A549 (cell line): Measurements from ENCODE around the gene KIAA0753. TPM values are rescaled to one million over a fixed set of nuclear protein-coding genes. Genes with fewer than 3 reads are reported as not detected.

ENCODE experiments used
- ATAC-seq, 2 experiments: fragments of 200-7000 bp in 1 of 2; fragments of >200 bp in 1 of 2; cut with Nextera tagmentation in 1 of 2; cut with Tn5 transposase in 1 of 2; 3 replicates each; pipeline versions ENCODE4 v1.8.0 to v1.9.1; 2018 to 2020; ENCODE audit warnings: mild to moderate bottlenecking in 1 of 2, moderate library complexity in 1 of 2
- CTCF ChIA-PET: fragments of 300-600 bp; sonication (Branson Sonifier 250); formaldehyde crosslinking; extraction: SDS; loops from one replicate; lab custom pipeline; 2021; ENCODE audit warnings: antibody characterized with exemption, inconsistent platforms; lab: Yijun Ruan, JAX
- POLR2A ChIA-PET: fragments of 350-600 bp; formaldehyde crosslinking; extraction: SDS; loops from one replicate; lab custom pipeline; 2021; ENCODE audit warnings: antibody characterized with exemption, inconsistent platforms; lab: Yijun Ruan, JAX
- DNase-seq, 2 experiments: peaks; one replicate each; pipeline versions ENCODE4 v3.0.0 to v3.0.0-alpha.2; 2011 to 2016; ENCODE audit warnings: low read depth in 1 of 2, low spot score in 1 of 2
- FAIRE-seq: peaks from 2 replicates; lab custom pipeline; 2011; peaks lifted over from hg19 to GRCh38; lab: Jason Lieb, UNC
- H3K27ac ChIP-seq, 2 experiments: fragments of >200 bp; sonication (Bioruptor Twin); formaldehyde crosslinking; 3 replicates each; pipeline ENCODE4 v1.5.1; 2016 to 2017
- H3K4me1 ChIP-seq: fragments of >200 bp; sonication (Bioruptor Twin); formaldehyde crosslinking; 3 replicates; pipeline ENCODE4 v1.6.1; 2016
- H3K4me2 ChIP-seq: fragments of >200 bp; sonication (Bioruptor Twin); formaldehyde crosslinking; 3 replicates; pipeline ENCODE4 v1.6.1; 2016
- H3K4me3 ChIP-seq: fragments of >200 bp; sonication (Bioruptor Twin); formaldehyde crosslinking; 3 replicates; pipeline ENCODE4 v1.5.1; 2016
- H3K9me3 ChIP-seq: fragments of >200 bp; sonication (Bioruptor Twin); formaldehyde crosslinking; 3 replicates; pipeline ENCODE4 v1.6.1; 2016
- CBX8 ChIP-seq: fragments of 200-600 bp; sonication (generic); IDR thresholded peaks from 2 replicates; pipeline ENCODE4 v1.6.1; 2016
- CEBPB ChIP-seq, 2 experiments: fragments of >200 bp in 1 of 2; sonication (Bioruptor Twin) in 1 of 2; formaldehyde crosslinking in 1 of 2; IDR thresholded peaks; 2 replicates each; pipeline ENCODE4 v1.6.1; 2012 to 2016
- EHF ChIP-seq: fragments of 250-450 bp; sonication (Bioruptor Pico); IDR thresholded peaks from 2 replicates; pipeline ENCODE4 v1.5.0; 2020; ENCODE audit warnings: mild to moderate bottlenecking
- ESRRA ChIP-seq: fragments of 150-350 bp; IDR thresholded peaks from 2 replicates; pipeline ENCODE4 v1.6.1; 2014; ENCODE audit warnings: mild to moderate bottlenecking, low read length, borderline replicate concordance
- GATA3 ChIP-seq: IDR thresholded peaks from 2 replicates; pipeline ENCODE4 v1.6.1; 2012; ENCODE audit warnings: borderline replicate concordance
- HEYL ChIP-seq: fragments of 250-450 bp; sonication (Bioruptor Pico); IDR thresholded peaks from 2 replicates; pipeline ENCODE4 v1.8.0; 2021; ENCODE audit warnings: mild to moderate bottlenecking, moderate library complexity
- JUNB ChIP-seq: fragments of >200 bp; sonication (Bioruptor Twin); formaldehyde crosslinking; IDR thresholded peaks from 2 replicates; pipeline ENCODE4 v1.6.1; 2016
- KDM1A ChIP-seq: fragments of 200-600 bp; sonication (generic); IDR thresholded peaks from 2 replicates; pipeline ENCODE4 v1.6.1; 2016; ENCODE audit warnings: low read depth, mild to moderate bottlenecking
- KDM5A ChIP-seq: fragments of 200-600 bp; sonication (generic); IDR thresholded peaks from 2 replicates; pipeline ENCODE4 v1.6.1; 2016; ENCODE audit warnings: antibody characterized with exemption, mild to moderate bottlenecking
- MAFK ChIP-seq: fragments of 450-650 bp; IDR thresholded peaks from 2 replicates; pipeline ENCODE4 v1.6.1; 2014; ENCODE audit not compliant: partially characterized antibody
- MAZ ChIP-seq: fragments of 150-350 bp; IDR thresholded peaks from 2 replicates; pipeline ENCODE4 v1.6.1; 2014; ENCODE audit warnings: antibody characterized with exemption, low read depth, low read length, borderline replicate concordance
- RAD21 ChIP-seq, 2 experiments: fragments of >200 bp in 1 of 2; sonication (Bioruptor Twin) in 1 of 2; formaldehyde crosslinking in 1 of 2; IDR thresholded peaks in 1 of 2; conservative IDR thresholded peaks in 1 of 2; 2 replicates in 1 of 2; 3 replicates in 1 of 2; pipeline ENCODE4 v1.6.1; 2012 to 2018; ENCODE audit warnings: inconsistent platforms in 1 of 2
- RCOR1 ChIP-seq: fragments of 150-350 bp; IDR thresholded peaks from 2 replicates; pipeline ENCODE4 v1.6.1; 2014; ENCODE audit warnings: antibody characterized with exemption, low read length, low read depth
- TP53 ChIP-seq: fragments of 250-450 bp; sonication (Bioruptor Pico); IDR thresholded peaks from 2 replicates; pipeline ENCODE4 v1.5.0; 2021; ENCODE audit warnings: mild to moderate bottlenecking, moderate library complexity
- ZC3H11A ChIP-seq: fragments of 450-650 bp; IDR thresholded peaks from 2 replicates; pipeline ENCODE4 v1.6.1; 2014; ENCODE audit warnings: antibody characterized with exemption, mild to moderate bottlenecking
- ZNF302 ChIP-seq: fragments of 250-450 bp; sonication (Bioruptor Pico); IDR thresholded peaks from 2 replicates; pipeline ENCODE4 v1.9.0; 2021; ENCODE audit warnings: inconsistent platforms, mild to moderate bottlenecking, moderate library complexity
- WGBS: methylation state at CpG from one replicate; pipeline ENCODE4 v1.1.6; 2017; ENCODE audit errors: missing lambda C conversion rate; 5-methylcytosine and 5-hydroxymethylcytosine counted together
- polyA plus RNA-seq, 4 experiments: library from polyadenylated mRNA; depleted of rRNA in 3 of 4; stranded (reverse); fragments of >200 nt; fragmentation: RNase III in 1 of 4; extraction: RNeasy Plus Mini Kit Qiagen cat#74134 plus additional on column Dnase treatment in 1 of 4; gene quantifications; 2 replicates in 3 of 4; 3 replicates in 1 of 4; pipeline ENCODE4 v1.2.3, GENCODE V29; 2011 to 2017
- TF ChIP-seq, protein P1 (sequence below): fragments of 250-450 bp; sonication (Bioruptor Pico); IDR thresholded peaks from 2 replicates; pipeline ENCODE4 v1.5.0; 2021; ENCODE audit warnings: mild to moderate bottlenecking, moderate library complexity, borderline replicate concordance
- TF ChIP-seq, protein P2 (sequence below): fragments of 450-650 bp; IDR thresholded peaks from 2 replicates; pipeline ENCODE4 v1.6.1; 2014; ENCODE audit warnings: antibody characterized with exemption
- TF ChIP-seq, protein P3 (sequence below): fragments of 200-600 bp; sonication (generic); IDR thresholded peaks from 2 replicates; pipeline ENCODE4 v1.6.1; 2016; ENCODE audit warnings: antibody characterized with exemption, mild to moderate bottlenecking, moderate library complexity

The KIAA0753 gene
- polyA plus RNA-seq, 2 of the 4 experiments (the other 2 are of a cell fraction), result 13.6 to 15.2 TPM

DNA sequence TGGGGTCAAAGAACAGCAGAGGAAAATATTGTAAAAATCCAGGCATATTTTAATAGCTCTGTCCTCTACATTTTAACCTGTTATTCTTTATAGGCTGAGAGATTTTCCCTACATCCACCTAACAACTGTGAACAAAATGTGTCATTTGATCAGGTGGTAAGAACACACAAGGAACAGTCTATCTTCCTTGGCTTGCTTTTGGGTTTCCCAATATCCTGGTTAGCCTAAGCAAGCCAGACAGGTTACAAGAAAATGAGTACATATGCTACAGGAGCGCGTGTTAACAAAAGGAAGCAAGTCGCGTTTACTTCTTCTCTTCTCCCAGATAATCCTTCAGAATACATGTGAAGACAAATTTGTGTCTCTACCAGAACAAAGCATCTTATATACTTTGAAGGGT lies 53.2 kb downstream of the KIAA0753 start (continued):
- TF ChIP-seq RAD21 (conservative IDR thresholded peaks at IDR 0.05 in 1 of 2, IDR thresholded peaks at IDR 0.05 in 1 of 2), result no peak
- TF ChIP-seq, all 56 proteins: peak for 0

DNA sequence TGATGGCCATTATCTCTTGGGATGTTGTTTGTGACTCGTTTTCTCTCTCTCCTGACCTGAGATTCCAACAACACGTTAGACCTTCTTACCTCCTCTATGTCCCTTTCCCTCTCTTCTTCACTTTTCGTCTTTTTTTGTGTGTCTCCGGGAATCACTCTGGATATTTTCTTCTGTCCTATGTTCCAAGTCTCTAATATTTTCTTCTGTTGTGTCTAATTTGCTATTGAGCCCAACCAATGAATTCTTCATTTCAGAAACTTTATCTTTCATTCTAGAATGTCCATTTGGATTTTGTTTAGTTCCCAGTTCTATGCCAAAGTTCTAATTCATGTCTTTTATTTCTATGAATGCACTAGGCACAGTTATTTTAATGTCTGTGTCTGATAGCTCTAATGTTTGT lies 57.1 kb downstream of the KIAA0753 start:
- peaks cover 34% of the 10 kb centered on the region for H3K9me3 ChIP-seq
- ChIA-PET CTCF (interaction anchor here (1.0 to 8.6 kb wide), 3 partner anchors 10 to 110 kb away, joined by 3 to 68 read pairs (median 4); no protein-coding TSS in a partner anchor), POLR2A (no interaction called here)
- H3K4me3 ChIP-seq, result no peak overlapping the region
- H3K4me1 ChIP-seq, result no peaks in the 10 kb centered on the region
- WGBS, result 85% methylated on average over 4 of the region's 4 CpGs
- no peak for DNase-seq
- ATAC-seq, result no peak
- no peak overlapping the region for H3K27ac ChIP-seq
- H3K4me2 ChIP-seq, result no peak overlapping the region
- TF ChIP-seq CBX8, result no peak
- TF ChIP-seq ZNF302, result peak; percentile 28; the same call in 1 of the 2 replicates
- TF ChIP-seq, protein P1, sequence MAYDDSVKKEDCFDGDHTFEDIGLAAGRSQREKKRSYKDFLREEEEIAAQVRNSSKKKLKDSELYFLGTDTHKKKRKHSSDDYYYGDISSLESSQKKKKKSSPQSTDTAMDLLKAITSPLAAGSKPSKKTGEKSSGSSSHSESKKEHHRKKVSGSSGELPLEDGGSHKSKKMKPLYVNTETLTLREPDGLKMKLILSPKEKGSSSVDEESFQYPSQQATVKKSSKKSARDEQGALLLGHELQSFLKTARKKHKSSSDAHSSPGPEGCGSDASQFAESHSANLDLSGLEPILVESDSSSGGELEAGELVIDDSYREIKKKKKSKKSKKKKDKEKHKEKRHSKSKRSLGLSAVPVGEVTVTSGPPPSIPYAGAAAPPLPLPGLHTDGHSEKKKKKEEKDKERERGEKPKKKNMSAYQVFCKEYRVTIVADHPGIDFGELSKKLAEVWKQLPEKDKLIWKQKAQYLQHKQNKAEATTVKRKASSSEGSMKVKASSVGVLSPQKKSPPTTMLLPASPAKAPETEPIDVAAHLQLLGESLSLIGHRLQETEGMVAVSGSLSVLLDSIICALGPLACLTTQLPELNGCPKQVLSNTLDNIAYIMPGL (CRISPR knock-in tag), result no peak
- TF ChIP-seq, protein P2, sequence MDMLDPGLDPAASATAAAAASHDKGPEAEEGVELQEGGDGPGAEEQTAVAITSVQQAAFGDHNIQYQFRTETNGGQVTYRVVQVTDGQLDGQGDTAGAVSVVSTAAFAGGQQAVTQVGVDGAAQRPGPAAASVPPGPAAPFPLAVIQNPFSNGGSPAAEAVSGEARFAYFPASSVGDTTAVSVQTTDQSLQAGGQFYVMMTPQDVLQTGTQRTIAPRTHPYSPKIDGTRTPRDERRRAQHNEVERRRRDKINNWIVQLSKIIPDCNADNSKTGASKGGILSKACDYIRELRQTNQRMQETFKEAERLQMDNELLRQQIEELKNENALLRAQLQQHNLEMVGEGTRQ, result no peak
- 0 out of 2 replicates have a peak, but pooled peaks have one; percentile 38 for TF ChIP-seq KDM1A
- TF ChIP-seq, all 56 proteins: peak for 2
- peak; percentile 74 for FAIRE-seq

DNA sequence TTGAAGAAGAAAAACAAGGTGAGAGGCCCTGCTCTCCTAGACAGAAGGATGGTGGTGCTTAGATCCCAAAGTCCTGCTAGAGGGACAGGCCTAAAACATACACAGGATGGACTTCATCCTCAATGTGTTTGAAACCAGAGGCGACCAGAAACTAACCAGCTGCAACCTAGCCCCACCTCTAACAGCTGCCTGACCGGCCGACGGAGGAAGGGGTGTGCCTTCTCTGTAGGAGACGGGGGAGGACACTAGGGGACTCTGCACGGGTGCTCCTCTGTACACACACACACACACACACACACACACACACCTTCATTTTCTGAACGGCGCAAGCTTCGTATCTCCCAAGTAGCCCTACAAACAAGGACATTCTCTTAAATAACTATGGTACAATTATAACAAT lies 59.9 kb downstream of the KIAA0753 start:
- no peak for FAIRE-seq
- TF ChIP-seq, protein P2, result no peak
- TF ChIP-seq RCOR1 (no peak), ZC3H11A (no peak), MAFK (no peak), JUNB (no peak), MAZ (no peak), CEBPB (IDR thresholded peaks at IDR 0.05) (no peak), EHF (CRISPR knock-in tag) (no peak), GATA3 (no peak), KDM5A (no peak), TP53 (no peak), HEYL (CRISPR knock-in tag) (no peak), ESRRA (no peak)
- TF ChIP-seq, protein P3, sequence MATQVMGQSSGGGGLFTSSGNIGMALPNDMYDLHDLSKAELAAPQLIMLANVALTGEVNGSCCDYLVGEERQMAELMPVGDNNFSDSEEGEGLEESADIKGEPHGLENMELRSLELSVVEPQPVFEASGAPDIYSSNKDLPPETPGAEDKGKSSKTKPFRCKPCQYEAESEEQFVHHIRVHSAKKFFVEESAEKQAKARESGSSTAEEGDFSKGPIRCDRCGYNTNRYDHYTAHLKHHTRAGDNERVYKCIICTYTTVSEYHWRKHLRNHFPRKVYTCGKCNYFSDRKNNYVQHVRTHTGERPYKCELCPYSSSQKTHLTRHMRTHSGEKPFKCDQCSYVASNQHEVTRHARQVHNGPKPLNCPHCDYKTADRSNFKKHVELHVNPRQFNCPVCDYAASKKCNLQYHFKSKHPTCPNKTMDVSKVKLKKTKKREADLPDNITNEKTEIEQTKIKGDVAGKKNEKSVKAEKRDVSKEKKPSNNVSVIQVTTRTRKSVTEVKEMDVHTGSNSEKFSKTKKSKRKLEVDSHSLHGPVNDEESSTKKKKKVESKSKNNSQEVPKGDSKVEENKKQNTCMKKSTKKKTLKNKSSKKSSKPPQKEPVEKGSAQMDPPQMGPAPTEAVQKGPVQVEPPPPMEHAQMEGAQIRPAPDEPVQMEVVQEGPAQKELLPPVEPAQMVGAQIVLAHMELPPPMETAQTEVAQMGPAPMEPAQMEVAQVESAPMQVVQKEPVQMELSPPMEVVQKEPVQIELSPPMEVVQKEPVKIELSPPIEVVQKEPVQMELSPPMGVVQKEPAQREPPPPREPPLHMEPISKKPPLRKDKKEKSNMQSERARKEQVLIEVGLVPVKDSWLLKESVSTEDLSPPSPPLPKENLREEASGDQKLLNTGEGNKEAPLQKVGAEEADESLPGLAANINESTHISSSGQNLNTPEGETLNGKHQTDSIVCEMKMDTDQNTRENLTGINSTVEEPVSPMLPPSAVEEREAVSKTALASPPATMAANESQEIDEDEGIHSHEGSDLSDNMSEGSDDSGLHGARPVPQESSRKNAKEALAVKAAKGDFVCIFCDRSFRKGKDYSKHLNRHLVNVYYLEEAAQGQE, result no peak
- no peak for ATAC-seq
- no peak for DNase-seq
- 92% methylated on average over 9 of the region's 9 CpGs for WGBS
- Histone ChIP-seq H3K4me3 (no peak overlapping the region), H3K9me3 (peaks cover 29% of the 10 kb centered on the region; the same call in 2 of the 3 replicates), H3K4me1 (no peaks in the 10 kb centered on the region), H3K27ac (no peak overlapping the region), H3K4me2 (no peak overlapping the region)
- CTCF ChIA-PET, result interaction anchor here (0.5 to 1.7 kb wide), 3 partner anchors 10 to 600 kb away, joined by 3 to 8 read pairs (median 4); no protein-coding TSS in a partner anchor
- POLR2A ChIA-PET, result no interaction called here
